HepG2 (cell line): ENCODE data around the gene FAM131A. TPM values are rescaled to one million over a fixed set of nuclear protein-coding genes. Genes with fewer than 3 reads are reported as not detected.
A peak's percentile ranks its signal among the peaks of the same experiment; 100 is the strongest.

ENCODE experiments used
- AKAP8 ChIP-seq: sonication (generic); formaldehyde crosslinking; IDR thresholded peaks from 2 replicates; pipeline ENCODE4 v1.5.1; 2020; ENCODE audit warnings: mild to moderate bottlenecking, missing genetic modification reagents
- CHD4 ChIP-seq: fragments of 200-600 bp; sonication (generic); IDR thresholded peaks from 2 replicates; pipeline ENCODE4 v1.7.0; 2017; ENCODE audit warnings: mild to moderate bottlenecking, low read length, borderline replicate concordance
- ETS1 ChIP-seq: sonication (generic); formaldehyde crosslinking; IDR thresholded peaks from 2 replicates; pipeline ENCODE4 v1.4.0; 2020; ENCODE audit warnings: missing genetic modification reagents
- KLF12 ChIP-seq: sonication (generic); formaldehyde crosslinking; IDR thresholded peaks from 2 replicates; pipeline ENCODE4 v1.4.0; 2020; ENCODE audit warnings: missing genetic modification reagents, borderline replicate concordance
- RAD21 ChIP-seq: fragments of 450-650 bp; formaldehyde crosslinking; IDR thresholded peaks from 2 replicates; pipeline ENCODE4 v1.5.0; 2020; ENCODE audit warnings: mild to moderate bottlenecking
- REL ChIP-seq: sonication (generic); formaldehyde crosslinking; conservative IDR thresholded peaks from 2 replicates; pipeline ENCODE4 v1.8.0; 2022; ENCODE audit warnings: mild to moderate bottlenecking, missing genetic modification reagents, moderate library complexity
- ZFP90 ChIP-seq: sonication (generic); formaldehyde crosslinking; IDR thresholded peaks from 2 replicates; pipeline ENCODE4 v1.8.0; 2022; ENCODE audit warnings: missing genetic modification reagents, mild to moderate bottlenecking, inconsistent platforms, borderline replicate concordance
- ZNF605 ChIP-seq: sonication (generic); formaldehyde crosslinking; IDR thresholded peaks from 2 replicates; pipeline ENCODE4 v1.8.0; 2022; ENCODE audit warnings: mild to moderate bottlenecking, missing genetic modification reagents
- ZNF646 ChIP-seq: sonication (generic); formaldehyde crosslinking; IDR thresholded peaks from 2 replicates; pipeline ENCODE4 v1.9.0; 2021; ENCODE audit warnings: mild to moderate bottlenecking, missing genetic modification reagents
- polyA plus RNA-seq, 8 experiments: library from polyadenylated mRNA; depleted of rRNA in 3 of 8; stranded (reverse) in 7 of 8; unstranded in 1 of 8; fragments of >200 nt; fragmentation: Illumina TruSeq in 4 of 8; extraction: Trizol in 4 of 8; gene quantifications; 2 replicates each; pipeline versions ENCODE4 v1.2.1 to v1.2.3, GENCODE V29; 2011 to 2016; ENCODE audit warnings: low read depth in 4 of 8, missing spikeins in 1 of 8, mixed read lengths in 1 of 8; ENCODE audit not compliant: insufficient read depth in 1 of 8
- total RNA-seq, 5 experiments: library from RNA; depleted of rRNA; stranded (reverse); fragments of >200 nt; fragmentation: Illumina TruSeq; extraction: Trizol; gene quantifications; 2 replicates each; pipeline ENCODE4 v1.2.3, GENCODE V29; 2016; ENCODE audit warnings: low read depth in 1 of 5
- TF ChIP-seq, protein P1 (sequence below): sonication (generic); formaldehyde crosslinking; IDR thresholded peaks from 2 replicates; pipeline ENCODE4 v1.5.0; 2020; ENCODE audit warnings: mild to moderate bottlenecking, missing genetic modification reagents, moderate library complexity
- TF ChIP-seq, protein P2 (sequence below): sonication (generic); formaldehyde crosslinking; IDR thresholded peaks from 2 replicates; pipeline ENCODE4 v1.4.0; 2020; ENCODE audit warnings: missing genetic modification reagents, mild to moderate bottlenecking, borderline replicate concordance
- TF ChIP-seq, protein P3 (sequence below): sonication (generic); formaldehyde crosslinking; IDR thresholded peaks from 2 replicates; pipeline ENCODE4 v1.5.0; 2020; ENCODE audit warnings: mild to moderate bottlenecking, missing genetic modification reagents

FAM131A gene
- total and polyA plus RNA-seq, 2 of the 13 experiments (the other 11 are each of a cell fraction or from before 2014, with no cell fraction given): 9.2 to 9.3 TPM

DNA sequence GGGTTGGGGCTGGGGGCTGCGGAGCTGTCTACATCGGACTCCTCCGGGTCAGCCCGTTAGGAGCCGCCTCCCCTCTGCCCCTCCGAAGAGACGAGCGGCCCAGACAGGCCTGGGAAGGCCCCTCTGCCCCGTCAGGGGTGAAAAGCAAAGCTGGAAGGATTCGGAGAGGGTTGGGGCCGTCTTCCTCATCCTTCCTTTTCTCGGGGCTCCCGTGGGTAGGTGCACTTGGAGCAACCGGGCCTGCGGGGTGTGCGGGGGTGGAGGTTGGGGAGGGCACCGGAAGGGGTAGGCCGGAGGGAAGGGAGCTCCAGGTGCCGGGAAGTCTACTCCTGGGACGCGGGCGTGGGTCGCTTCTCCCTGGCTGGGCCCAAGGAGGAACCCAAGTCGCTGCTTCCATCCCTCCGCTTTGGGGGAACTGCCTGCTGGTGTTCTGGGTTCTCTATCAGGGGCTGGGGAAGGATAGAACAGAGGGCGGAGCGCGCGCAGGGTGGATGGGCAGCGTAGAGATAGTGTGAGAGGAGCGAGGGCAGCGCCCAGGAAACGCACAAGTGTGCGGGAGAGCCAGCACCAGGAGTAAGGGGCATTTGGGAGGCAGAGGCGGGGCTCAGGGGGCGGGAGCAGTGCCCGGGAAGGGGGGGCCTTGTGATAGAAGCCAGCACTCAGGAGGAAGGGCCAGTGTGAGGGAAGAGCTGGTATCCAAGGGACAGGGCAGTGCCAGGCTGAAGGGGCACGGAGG is 24.7 kb downstream of the FAM131A start (continued):
- TF ChIP-seq ZNF646 (CRISPR knock-in tag) (no peak), CHD4 (no peak), KLF12 (peak; percentile 57; the same call in 1 of the 2 replicates), RAD21 (no peak; the same call in 1 of the 2 replicates), AKAP8 (no peak), REL (CRISPR knock-in tag) (peak; percentile 89; the same call in 1 of the 2 replicates), ZFP90 (peak; percentile 62; the same call in 1 of the 2 replicates), ZNF605 (peak; percentile 77), ETS1 (CRISPR knock-in tag) (peak; percentile 54; the same call in 1 of the 2 replicates)
- TF ChIP-seq, protein P1, sequence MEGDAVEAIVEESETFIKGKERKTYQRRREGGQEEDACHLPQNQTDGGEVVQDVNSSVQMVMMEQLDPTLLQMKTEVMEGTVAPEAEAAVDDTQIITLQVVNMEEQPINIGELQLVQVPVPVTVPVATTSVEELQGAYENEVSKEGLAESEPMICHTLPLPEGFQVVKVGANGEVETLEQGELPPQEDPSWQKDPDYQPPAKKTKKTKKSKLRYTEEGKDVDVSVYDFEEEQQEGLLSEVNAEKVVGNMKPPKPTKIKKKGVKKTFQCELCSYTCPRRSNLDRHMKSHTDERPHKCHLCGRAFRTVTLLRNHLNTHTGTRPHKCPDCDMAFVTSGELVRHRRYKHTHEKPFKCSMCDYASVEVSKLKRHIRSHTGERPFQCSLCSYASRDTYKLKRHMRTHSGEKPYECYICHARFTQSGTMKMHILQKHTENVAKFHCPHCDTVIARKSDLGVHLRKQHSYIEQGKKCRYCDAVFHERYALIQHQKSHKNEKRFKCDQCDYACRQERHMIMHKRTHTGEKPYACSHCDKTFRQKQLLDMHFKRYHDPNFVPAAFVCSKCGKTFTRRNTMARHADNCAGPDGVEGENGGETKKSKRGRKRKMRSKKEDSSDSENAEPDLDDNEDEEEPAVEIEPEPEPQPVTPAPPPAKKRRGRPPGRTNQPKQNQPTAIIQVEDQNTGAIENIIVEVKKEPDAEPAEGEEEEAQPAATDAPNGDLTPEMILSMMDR (CRISPR knock-in tag): no peak
- TF ChIP-seq, protein P2, sequence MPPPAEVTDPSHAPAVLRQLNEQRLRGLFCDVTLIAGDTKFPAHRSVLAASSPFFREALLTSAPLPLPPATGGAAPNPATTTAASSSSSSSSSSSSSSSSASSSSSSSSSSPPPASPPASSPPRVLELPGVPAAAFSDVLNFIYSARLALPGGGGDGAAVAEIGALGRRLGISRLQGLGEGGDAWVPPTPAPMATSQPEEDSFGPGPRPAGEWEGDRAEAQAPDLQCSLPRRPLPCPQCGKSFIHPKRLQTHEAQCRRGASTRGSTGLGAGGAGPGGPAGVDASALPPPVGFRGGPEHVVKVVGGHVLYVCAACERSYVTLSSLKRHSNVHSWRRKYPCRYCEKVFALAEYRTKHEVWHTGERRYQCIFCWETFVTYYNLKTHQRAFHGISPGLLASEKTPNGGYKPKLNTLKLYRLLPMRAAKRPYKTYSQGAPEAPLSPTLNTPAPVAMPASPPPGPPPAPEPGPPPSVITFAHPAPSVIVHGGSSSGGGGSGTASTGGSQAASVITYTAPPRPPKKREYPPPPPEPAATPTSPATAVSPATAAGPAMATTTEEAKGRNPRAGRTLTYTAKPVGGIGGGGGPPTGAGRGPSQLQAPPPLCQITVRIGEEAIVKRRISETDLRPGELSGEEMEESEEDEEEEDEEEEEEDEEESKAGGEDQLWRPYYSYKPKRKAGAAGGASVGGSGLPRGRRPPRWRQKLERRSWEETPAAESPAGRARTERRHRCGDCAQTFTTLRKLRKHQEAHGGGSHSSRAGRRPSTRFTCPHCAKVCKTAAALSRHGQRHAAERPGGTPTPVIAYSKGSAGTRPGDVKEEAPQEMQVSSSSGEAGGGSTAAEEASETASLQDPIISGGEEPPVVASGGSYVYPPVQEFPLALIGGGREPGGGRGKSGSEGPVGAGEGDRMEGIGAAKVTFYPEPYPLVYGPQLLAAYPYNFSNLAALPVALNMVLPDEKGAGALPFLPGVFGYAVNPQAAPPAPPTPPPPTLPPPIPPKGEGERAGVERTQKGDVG (CRISPR knock-in tag): no peak
- TF ChIP-seq, protein P3, sequence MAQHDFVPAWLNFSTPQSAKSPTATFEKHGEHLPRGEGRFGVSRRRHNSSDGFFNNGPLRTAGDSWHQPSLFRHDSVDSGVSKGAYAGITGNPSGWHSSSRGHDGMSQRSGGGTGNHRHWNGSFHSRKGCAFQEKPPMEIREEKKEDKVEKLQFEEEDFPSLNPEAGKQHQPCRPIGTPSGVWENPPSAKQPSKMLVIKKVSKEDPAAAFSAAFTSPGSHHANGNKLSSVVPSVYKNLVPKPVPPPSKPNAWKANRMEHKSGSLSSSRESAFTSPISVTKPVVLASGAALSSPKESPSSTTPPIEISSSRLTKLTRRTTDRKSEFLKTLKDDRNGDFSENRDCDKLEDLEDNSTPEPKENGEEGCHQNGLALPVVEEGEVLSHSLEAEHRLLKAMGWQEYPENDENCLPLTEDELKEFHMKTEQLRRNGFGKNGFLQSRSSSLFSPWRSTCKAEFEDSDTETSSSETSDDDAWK (CRISPR knock-in tag): no peak
